ENCODE measurements around the gene SLC47A2. TPM values are rescaled to one million over a fixed set of nuclear protein-coding genes. Genes with fewer than 3 reads are reported as not detected.

Gene SLC47A2
- total RNA-seq, 1 experiment from 2014 or later, result not detected

GRCh38 chr17:19631905-19632304, 84.5 kb downstream of the SLC47A2 start:
- H3K27ac ChIP-seq (ENCODE audit: low read length), result no peak overlapping the region
- ATAC-seq, result no peak
- H3K4me3 ChIP-seq (ENCODE audit: low read depth in 2 of 2, low read length in 2 of 2), result no peak overlapping the region
- BruUV-seq (replicated peaks), result no TSS peak
- no peaks in the 10 kb centered on the region for H3K9me3 ChIP-seq (ENCODE audit: control insufficient read depth, insufficient read depth, low read depth, low read length)
- in situ Hi-C loops (cut with HindIII; ENCODE audit: low pct_unique_long_range_greater_than_20kb, low sequenced_read_pairs) (no loop called here), intact Hi-C loops (cut with micrococcal nuclease; ENCODE audit: unreplicated experiment) (no loop called here)
- TF ChIP-seq CTCF (IDR thresholded peaks at IDR 0.05) (no peak), POLR2AphosphoS5 (IDR thresholded peaks at IDR 0.05; ENCODE audit: low read depth, low read length) (no peak), REST (IDR thresholded peaks at IDR 0.05; ENCODE audit: insufficient read depth in 1 of 2, low read depth in 2 of 2, low read length in 1 of 2) (no peak), SIN3A (IDR thresholded peaks at IDR 0.05; ENCODE audit: borderline replicate concordance, insufficient read depth, low read depth, low read length) (no peak), TCF7L2 (IDR thresholded peaks at IDR 0.05; ENCODE audit: low read depth, low read length) (no peak)
- no peaks in the 10 kb centered on the region for H3K4me1 ChIP-seq (ENCODE audit: control insufficient read depth, insufficient read depth, low read length)
- ChIA-PET POLR2A (no interaction called here), CTCF (no interaction called here)
- DNase-seq (ENCODE audit: low read depth, low spot score), result no peak
- H3K27me3 ChIP-seq (ENCODE audit: control insufficient read depth, insufficient read depth, low read length), result no peaks in the 10 kb centered on the region
- H3K36me3 ChIP-seq (ENCODE audit: control insufficient read depth, insufficient read depth, low read length), result no peaks in the 10 kb centered on the region

- intact Hi-C loops (cut with micrococcal nuclease; ENCODE audit: unreplicated experiment) (no loop called here), in situ Hi-C loops (cut with HindIII; ENCODE audit: low pct_unique_long_range_greater_than_20kb, low sequenced_read_pairs) (no loop called here)
- H3K9me3 ChIP-seq (ENCODE audit: control insufficient read depth, insufficient read depth, low read depth, low read length), result no peaks in the 10 kb centered on the region
- ChIA-PET POLR2A (no interaction called here), CTCF (no interaction called here)
- no TSS peak for BruUV-seq (replicated peaks)
- H3K4me3 ChIP-seq (ENCODE audit: low read depth in 2 of 2, low read length in 2 of 2), result no peak overlapping the region
- H3K27ac ChIP-seq (ENCODE audit: low read length), result no peak overlapping the region
- DNase-seq (ENCODE audit: low read depth, low spot score) (no peak), ATAC-seq (no peak)
- H3K4me1 ChIP-seq (ENCODE audit: control insufficient read depth, insufficient read depth, low read length), result no peaks in the 10 kb centered on the region
- H3K27me3 ChIP-seq (ENCODE audit: control insufficient read depth, insufficient read depth, low read length), result no peaks in the 10 kb centered on the region
- no peak for TF ChIP-seq REST (IDR thresholded peaks at IDR 0.05; ENCODE audit: insufficient read depth in 1 of 2, low read depth in 2 of 2, low read length in 1 of 2)
- TF ChIP-seq CTCF (IDR thresholded peaks at IDR 0.05), result no peak
- TF ChIP-seq POLR2AphosphoS5 (IDR thresholded peaks at IDR 0.05; ENCODE audit: low read depth, low read length), result no peak
- H3K36me3 ChIP-seq (ENCODE audit: control insufficient read depth, insufficient read depth, low read length), result no peaks in the 10 kb centered on the region
Observed at GRCh38 chr17:19630661-19631060, 85.7 kb downstream of the SLC47A2 start.
